WTC11 (cell line): Measurements from ENCODE around the gene KSR2. TPM values are rescaled to one million over a fixed set of nuclear protein-coding genes. Genes with fewer than 3 reads are reported as not detected.

Experiments used
- ATAC-seq: fragments of 200-7000 bp; cut with Tn5 transposase; 2 replicates; pipeline ENCODE4 v1.10.0; 2021; ENCODE audit warnings: mild to moderate bottlenecking, moderate library complexity
- CTCF ChIA-PET: fragments of 300-600 bp; sonication (Branson Sonifier 250); formaldehyde crosslinking; loops from one replicate; lab custom pipeline; 2021; ENCODE audit warnings: antibody characterized with exemption; lab: Charles Lee
- POLR2A ChIA-PET: fragments of 350-600 bp; sonication (Branson Sonifier 250); formaldehyde crosslinking; loops from one replicate; lab custom pipeline; 2021; ENCODE audit warnings: antibody characterized with exemption; lab: Charles Lee
- DNase-seq: peaks from one replicate; pipeline ENCODE4 v3.0.0; 2021; ENCODE audit warnings: low spot score
- H3K27ac Mint-ChIP-seq: 2 replicates; pipeline ENCODE4 v1.8.0; 2021; ENCODE audit warnings: mixed read lengths
- H3K27me3 Mint-ChIP-seq: 2 replicates; pipeline ENCODE4 v1.8.0; 2021; ENCODE audit warnings: low read depth, mild to moderate bottlenecking, moderate library complexity, mixed read lengths
- H3K36me3 Mint-ChIP-seq: 2 replicates; pipeline ENCODE4 v1.8.0; 2021; ENCODE audit warnings: mixed read lengths
- H3K4me1 Mint-ChIP-seq: 2 replicates; pipeline ENCODE4 v1.8.0; 2022; ENCODE audit warnings: mixed read lengths
- H3K4me3 Mint-ChIP-seq: 2 replicates; pipeline ENCODE4 v1.8.0; 2021; ENCODE audit warnings: mild to moderate bottlenecking, moderate library complexity, mixed read lengths
- H3K9me3 Mint-ChIP-seq: 2 replicates; pipeline ENCODE4 v1.8.0; 2021; ENCODE audit warnings: mixed read lengths
- GABPB1 ChIP-seq: sonication (generic); formaldehyde crosslinking; IDR thresholded peaks from 2 replicates; pipeline ENCODE4 v1.8.1; 2023; ENCODE audit warnings: mild to moderate bottlenecking, missing genetic modification reagents
- MYBL2 ChIP-seq: sonication (generic); formaldehyde crosslinking; IDR thresholded peaks from 2 replicates; pipeline ENCODE4 v1.8.1; 2023; ENCODE audit warnings: mild to moderate bottlenecking, moderate library complexity, missing genetic modification reagents
- NFE2L1 ChIP-seq: sonication (generic); formaldehyde crosslinking; IDR thresholded peaks from 2 replicates; pipeline ENCODE4 v1.8.1; 2023; ENCODE audit warnings: missing genetic modification reagents
- NR1H2 ChIP-seq: sonication (generic); formaldehyde crosslinking; IDR thresholded peaks from 2 replicates; pipeline ENCODE4 v1.9.0; 2021; ENCODE audit warnings: mild to moderate bottlenecking, moderate library complexity, missing genetic modification reagents
- RELA ChIP-seq: sonication (generic); formaldehyde crosslinking; IDR thresholded peaks from 2 replicates; pipeline ENCODE4 v1.8.1; 2022; ENCODE audit warnings: missing genetic modification reagents, mild to moderate bottlenecking, borderline replicate concordance
- RORB ChIP-seq: fragments of 250-450 bp; sonication (Bioruptor Pico); IDR thresholded peaks from 2 replicates; pipeline ENCODE4 v1.9.0; 2021; ENCODE audit warnings: mild to moderate bottlenecking
- SMAD4 ChIP-seq: sonication (generic); formaldehyde crosslinking; IDR thresholded peaks from 2 replicates; pipeline ENCODE4 v1.8.0; 2022; ENCODE audit warnings: mild to moderate bottlenecking, missing genetic modification reagents
- SOX15 ChIP-seq: fragments of 250-450 bp; sonication (Bioruptor Pico); IDR thresholded peaks from 2 replicates; pipeline ENCODE4 v1.9.0; 2021; ENCODE audit warnings: mild to moderate bottlenecking
- TEAD1 ChIP-seq: sonication (generic); formaldehyde crosslinking; IDR thresholded peaks from 2 replicates; pipeline ENCODE4 v1.8.0; 2022; ENCODE audit warnings: mild to moderate bottlenecking, missing genetic modification reagents
- TEAD4 ChIP-seq: sonication (generic); formaldehyde crosslinking; IDR thresholded peaks from 2 replicates; pipeline ENCODE4 v1.8.0; 2022; ENCODE audit warnings: mild to moderate bottlenecking, missing genetic modification reagents
- ZNF138 ChIP-seq: sonication (generic); formaldehyde crosslinking; conservative IDR thresholded peaks from 2 replicates; pipeline ENCODE4 v1.8.1; 2022; ENCODE audit warnings: mild to moderate bottlenecking, moderate library complexity, missing genetic modification reagents
- ZNF416 ChIP-seq: fragments of 250-450 bp; sonication (Bioruptor Pico); IDR thresholded peaks from 2 replicates; pipeline ENCODE4 v1.9.0; 2021; ENCODE audit warnings: mild to moderate bottlenecking, inconsistent platforms
- ZNF423 ChIP-seq: fragments of 250-450 bp; sonication (Bioruptor Pico); IDR thresholded peaks from 2 replicates; pipeline ENCODE4 v2.1.2; 2022; ENCODE audit warnings: mild to moderate bottlenecking, moderate library complexity
- total RNA-seq: library from RNA; stranded (reverse); gene quantifications from 3 replicates; pipeline ENCODE4 v1.2.3, GENCODE V29; 2021
- TF ChIP-seq, protein P1 (sequence below): sonication (generic); formaldehyde crosslinking; conservative IDR thresholded peaks from 2 replicates; pipeline ENCODE4 v1.8.1; 2022; ENCODE audit warnings: mild to moderate bottlenecking, missing genetic modification reagents
- TF ChIP-seq, protein P2 (sequence below): sonication (generic); formaldehyde crosslinking; conservative IDR thresholded peaks from 2 replicates; pipeline ENCODE4 v1.8.1; 2023; ENCODE audit warnings: mild to moderate bottlenecking, low read depth, missing genetic modification reagents, moderate library complexity
- TF ChIP-seq, protein P3 (sequence below): fragments of 250-450 bp; sonication (Bioruptor Pico); IDR thresholded peaks from 2 replicates; pipeline ENCODE4 v1.8.0; 2021; ENCODE audit warnings: mild to moderate bottlenecking
- TF ChIP-seq, protein P4 (sequence below): sonication (generic); formaldehyde crosslinking; IDR thresholded peaks from 2 replicates; pipeline ENCODE4 v1.8.0; 2023; ENCODE audit warnings: mild to moderate bottlenecking, missing genetic modification reagents
- TF ChIP-seq, protein P5 (sequence below): sonication (generic); formaldehyde crosslinking; IDR thresholded peaks from 2 replicates; pipeline ENCODE4 v1.8.0; 2022; ENCODE audit warnings: mild to moderate bottlenecking, missing genetic modification reagents
- TF ChIP-seq, protein P6 (sequence below): sonication (generic); formaldehyde crosslinking; IDR thresholded peaks from 2 replicates; pipeline ENCODE4 v1.8.0; 2022; ENCODE audit warnings: mild to moderate bottlenecking, missing genetic modification reagents

KSR2 gene
- total RNA-seq, 1 experiment from 2014 or later = 2.4 TPM

DNA sequence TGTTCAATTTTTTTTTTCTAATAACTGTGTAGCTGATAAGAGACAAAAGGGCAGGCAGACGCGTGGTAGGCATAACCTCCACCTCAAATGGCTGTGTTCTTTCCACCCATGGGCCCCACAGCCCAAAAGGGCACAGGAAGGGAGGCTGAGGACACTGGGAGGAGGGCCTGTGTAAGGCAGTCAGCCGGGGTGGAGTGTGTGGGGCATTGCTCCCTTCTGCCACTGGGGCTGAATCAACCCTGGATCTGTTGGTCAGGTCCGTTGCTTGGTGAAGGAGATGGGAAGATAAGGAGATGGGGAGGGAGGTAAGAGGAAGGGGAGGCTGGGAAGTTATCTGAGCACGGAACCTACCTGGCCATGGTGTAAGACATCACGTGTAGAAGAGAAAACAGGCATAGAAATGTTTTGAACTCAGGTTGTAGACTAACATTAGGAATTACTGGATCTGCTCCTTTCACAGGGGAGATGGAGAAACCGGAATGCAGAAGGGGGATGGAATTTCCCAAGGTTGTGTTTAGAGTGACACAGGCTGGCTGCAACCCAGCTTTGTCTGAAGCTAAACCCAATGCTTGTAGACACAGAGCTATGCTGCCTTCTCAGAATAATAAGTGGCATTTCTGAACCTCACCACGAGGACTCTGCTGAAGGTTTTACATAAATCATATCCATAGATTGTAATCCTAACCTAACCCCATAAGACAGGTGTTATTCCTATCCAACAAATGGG, 468.9 kb downstream of the KSR2 start:
- Mint-ChIP-seq H3K36me3 (no peaks in the 10 kb centered on the region), H3K27me3 (no peaks in the 10 kb centered on the region), H3K4me3 (no peak overlapping the region), H3K4me1 (peaks cover 23% of the 10 kb centered on the region)
- POLR2A ChIA-PET = no interaction called here
- no peak for TF ChIP-seq SMAD4 (CRISPR knock-in tag)
- TF ChIP-seq ZNF423 (CRISPR knock-in tag) = no peak
- TF ChIP-seq, protein P1, sequence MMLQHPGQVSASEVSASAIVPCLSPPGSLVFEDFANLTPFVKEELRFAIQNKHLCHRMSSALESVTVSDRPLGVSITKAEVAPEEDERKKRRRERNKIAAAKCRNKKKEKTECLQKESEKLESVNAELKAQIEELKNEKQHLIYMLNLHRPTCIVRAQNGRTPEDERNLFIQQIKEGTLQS (CRISPR knock-in tag) = no peak
- no peak for TF ChIP-seq TEAD1 (CRISPR knock-in tag)
- TF ChIP-seq, protein P2, sequence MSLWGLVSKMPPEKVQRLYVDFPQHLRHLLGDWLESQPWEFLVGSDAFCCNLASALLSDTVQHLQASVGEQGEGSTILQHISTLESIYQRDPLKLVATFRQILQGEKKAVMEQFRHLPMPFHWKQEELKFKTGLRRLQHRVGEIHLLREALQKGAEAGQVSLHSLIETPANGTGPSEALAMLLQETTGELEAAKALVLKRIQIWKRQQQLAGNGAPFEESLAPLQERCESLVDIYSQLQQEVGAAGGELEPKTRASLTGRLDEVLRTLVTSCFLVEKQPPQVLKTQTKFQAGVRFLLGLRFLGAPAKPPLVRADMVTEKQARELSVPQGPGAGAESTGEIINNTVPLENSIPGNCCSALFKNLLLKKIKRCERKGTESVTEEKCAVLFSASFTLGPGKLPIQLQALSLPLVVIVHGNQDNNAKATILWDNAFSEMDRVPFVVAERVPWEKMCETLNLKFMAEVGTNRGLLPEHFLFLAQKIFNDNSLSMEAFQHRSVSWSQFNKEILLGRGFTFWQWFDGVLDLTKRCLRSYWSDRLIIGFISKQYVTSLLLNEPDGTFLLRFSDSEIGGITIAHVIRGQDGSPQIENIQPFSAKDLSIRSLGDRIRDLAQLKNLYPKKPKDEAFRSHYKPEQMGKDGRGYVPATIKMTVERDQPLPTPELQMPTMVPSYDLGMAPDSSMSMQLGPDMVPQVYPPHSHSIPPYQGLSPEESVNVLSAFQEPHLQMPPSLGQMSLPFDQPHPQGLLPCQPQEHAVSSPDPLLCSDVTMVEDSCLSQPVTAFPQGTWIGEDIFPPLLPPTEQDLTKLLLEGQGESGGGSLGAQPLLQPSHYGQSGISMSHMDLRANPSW (CRISPR knock-in tag) = no peak
- no peak for TF ChIP-seq RORB (CRISPR knock-in tag)
- no peak for TF ChIP-seq ZNF138 (CRISPR knock-in tag)
- TF ChIP-seq, all 79 proteins: peak for 0
- Mint-ChIP-seq H3K27ac (no peak overlapping the region), H3K9me3 (no peaks in the 10 kb centered on the region)
- DNase-seq (no peak), ATAC-seq (peak; percentile 77)
- CTCF ChIA-PET = no interaction called here

DNA sequence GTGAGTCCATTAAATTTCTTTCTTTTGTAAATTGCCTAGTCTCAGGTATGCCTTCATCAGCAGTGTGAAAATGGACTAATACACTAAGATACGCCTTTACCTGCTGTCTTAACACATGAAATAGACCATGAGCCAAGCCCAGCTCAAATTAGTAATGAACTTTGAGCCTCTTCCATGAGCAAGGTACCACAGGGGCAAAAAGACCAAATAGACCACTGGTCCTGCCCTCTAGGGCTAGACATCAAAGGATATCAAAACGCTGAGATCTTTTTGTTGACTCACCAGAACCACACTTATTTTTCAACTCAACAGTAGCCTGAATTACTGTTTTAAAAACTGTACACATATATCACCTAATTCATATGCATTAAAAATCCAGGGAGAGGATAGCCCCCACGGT, 469.9 kb downstream of the KSR2 start:
- no peaks in the 10 kb centered on the region for H3K27me3 Mint-ChIP-seq
- no peak overlapping the region for H3K4me3 Mint-ChIP-seq
- POLR2A ChIA-PET = no interaction called here
- H3K4me1 Mint-ChIP-seq = peaks cover 23% of the 10 kb centered on the region
- TF ChIP-seq MYBL2 (CRISPR knock-in tag) (no peak), ZNF416 (no peak)
- TF ChIP-seq, all 79 proteins: peak for 0
- no peaks in the 10 kb centered on the region for H3K9me3 Mint-ChIP-seq
- ATAC-seq = no peak
- no peak for DNase-seq
- H3K36me3 Mint-ChIP-seq = no peaks in the 10 kb centered on the region
- CTCF ChIA-PET = interaction anchor here (0.9 to 4.4 kb wide), 2 partner anchors 88 to 132 kb away, joined by 3 to 14 read pairs; no protein-coding TSS in a partner anchor
- H3K27ac Mint-ChIP-seq = no peak overlapping the region

DNA sequence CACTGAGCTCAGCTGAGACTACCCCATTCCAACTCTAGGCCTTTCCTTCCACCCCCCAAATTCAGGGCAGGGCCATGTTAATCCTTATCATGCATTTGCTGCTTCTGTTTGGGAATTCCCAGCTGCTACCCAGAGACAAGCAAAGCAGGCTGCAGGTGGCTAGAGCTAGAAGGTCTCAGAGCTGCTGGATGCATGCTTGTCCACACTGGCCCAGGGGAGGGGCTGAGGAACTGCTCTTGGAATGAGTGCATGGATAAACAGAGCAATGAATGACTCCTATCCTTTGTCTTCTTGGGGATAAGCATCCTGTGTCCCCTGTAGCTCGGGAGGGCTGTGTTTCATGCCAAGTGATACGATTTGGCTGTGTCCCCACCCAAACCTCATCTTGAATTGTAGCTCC, 470.5 kb downstream of the KSR2 start:
- no peak overlapping the region for H3K27ac Mint-ChIP-seq
- ATAC-seq (0 out of 2 replicates have a peak, but pooled peaks have one; percentile 34), DNase-seq (no peak)
- ChIA-PET CTCF (interaction anchor here (0.9 to 4.4 kb wide), 2 partner anchors 89 to 131 kb away, joined by 3 to 14 read pairs; no protein-coding TSS in a partner anchor), POLR2A (no interaction called here)
- no peaks in the 10 kb centered on the region for H3K9me3 Mint-ChIP-seq
- no peak overlapping the region for H3K4me3 Mint-ChIP-seq
- peaks cover 23% of the 10 kb centered on the region for H3K4me1 Mint-ChIP-seq
- H3K36me3 Mint-ChIP-seq = no peaks in the 10 kb centered on the region
- no peaks in the 10 kb centered on the region for H3K27me3 Mint-ChIP-seq
- TF ChIP-seq NR1H2 (no peak), NFE2L1 (no peak), TEAD4 (no peak), RORB (CRISPR knock-in tag) (no peak), GABPB1 (no peak), MYBL2 (CRISPR knock-in tag) (no peak), ZNF138 (CRISPR knock-in tag) (no peak), SOX15 (no peak), RELA (CRISPR knock-in tag) (no peak)
- TF ChIP-seq, protein P3, sequence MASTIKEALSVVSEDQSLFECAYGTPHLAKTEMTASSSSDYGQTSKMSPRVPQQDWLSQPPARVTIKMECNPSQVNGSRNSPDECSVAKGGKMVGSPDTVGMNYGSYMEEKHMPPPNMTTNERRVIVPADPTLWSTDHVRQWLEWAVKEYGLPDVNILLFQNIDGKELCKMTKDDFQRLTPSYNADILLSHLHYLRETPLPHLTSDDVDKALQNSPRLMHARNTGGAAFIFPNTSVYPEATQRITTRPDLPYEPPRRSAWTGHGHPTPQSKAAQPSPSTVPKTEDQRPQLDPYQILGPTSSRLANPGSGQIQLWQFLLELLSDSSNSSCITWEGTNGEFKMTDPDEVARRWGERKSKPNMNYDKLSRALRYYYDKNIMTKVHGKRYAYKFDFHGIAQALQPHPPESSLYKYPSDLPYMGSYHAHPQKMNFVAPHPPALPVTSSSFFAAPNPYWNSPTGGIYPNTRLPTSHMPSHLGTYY (CRISPR knock-in tag) = no peak
- TF ChIP-seq, protein P4, sequence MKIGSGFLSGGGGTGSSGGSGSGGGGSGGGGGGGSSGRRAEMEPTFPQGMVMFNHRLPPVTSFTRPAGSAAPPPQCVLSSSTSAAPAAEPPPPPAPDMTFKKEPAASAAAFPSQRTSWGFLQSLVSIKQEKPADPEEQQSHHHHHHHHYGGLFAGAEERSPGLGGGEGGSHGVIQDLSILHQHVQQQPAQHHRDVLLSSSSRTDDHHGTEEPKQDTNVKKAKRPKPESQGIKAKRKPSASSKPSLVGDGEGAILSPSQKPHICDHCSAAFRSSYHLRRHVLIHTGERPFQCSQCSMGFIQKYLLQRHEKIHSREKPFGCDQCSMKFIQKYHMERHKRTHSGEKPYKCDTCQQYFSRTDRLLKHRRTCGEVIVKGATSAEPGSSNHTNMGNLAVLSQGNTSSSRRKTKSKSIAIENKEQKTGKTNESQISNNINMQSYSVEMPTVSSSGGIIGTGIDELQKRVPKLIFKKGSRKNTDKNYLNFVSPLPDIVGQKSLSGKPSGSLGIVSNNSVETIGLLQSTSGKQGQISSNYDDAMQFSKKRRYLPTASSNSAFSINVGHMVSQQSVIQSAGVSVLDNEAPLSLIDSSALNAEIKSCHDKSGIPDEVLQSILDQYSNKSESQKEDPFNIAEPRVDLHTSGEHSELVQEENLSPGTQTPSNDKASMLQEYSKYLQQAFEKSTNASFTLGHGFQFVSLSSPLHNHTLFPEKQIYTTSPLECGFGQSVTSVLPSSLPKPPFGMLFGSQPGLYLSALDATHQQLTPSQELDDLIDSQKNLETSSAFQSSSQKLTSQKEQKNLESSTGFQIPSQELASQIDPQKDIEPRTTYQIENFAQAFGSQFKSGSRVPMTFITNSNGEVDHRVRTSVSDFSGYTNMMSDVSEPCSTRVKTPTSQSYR (CRISPR knock-in tag) = no peak
- TF ChIP-seq, protein P5, sequence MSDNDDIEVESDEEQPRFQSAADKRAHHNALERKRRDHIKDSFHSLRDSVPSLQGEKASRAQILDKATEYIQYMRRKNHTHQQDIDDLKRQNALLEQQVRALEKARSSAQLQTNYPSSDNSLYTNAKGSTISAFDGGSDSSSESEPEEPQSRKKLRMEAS (CRISPR knock-in tag) = no peak
- TF ChIP-seq, protein P6, sequence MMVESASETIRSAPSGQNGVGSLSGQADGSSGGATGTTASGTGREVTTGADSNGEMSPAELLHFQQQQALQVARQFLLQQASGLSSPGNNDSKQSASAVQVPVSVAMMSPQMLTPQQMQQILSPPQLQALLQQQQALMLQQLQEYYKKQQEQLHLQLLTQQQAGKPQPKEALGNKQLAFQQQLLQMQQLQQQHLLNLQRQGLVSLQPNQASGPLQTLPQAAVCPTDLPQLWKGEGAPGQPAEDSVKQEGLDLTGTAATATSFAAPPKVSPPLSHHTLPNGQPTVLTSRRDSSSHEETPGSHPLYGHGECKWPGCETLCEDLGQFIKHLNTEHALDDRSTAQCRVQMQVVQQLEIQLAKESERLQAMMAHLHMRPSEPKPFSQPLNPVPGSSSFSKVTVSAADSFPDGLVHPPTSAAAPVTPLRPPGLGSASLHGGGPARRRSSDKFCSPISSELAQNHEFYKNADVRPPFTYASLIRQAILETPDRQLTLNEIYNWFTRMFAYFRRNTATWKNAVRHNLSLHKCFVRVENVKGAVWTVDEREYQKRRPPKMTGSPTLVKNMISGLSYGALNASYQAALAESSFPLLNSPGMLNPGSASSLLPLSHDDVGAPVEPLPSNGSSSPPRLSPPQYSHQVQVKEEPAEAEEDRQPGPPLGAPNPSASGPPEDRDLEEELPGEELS (CRISPR knock-in tag) = no peak
